Common myeloid progenitor, CD34-positive (primary cell): ENCODE measurements around the gene HOXD4.

ENCODE experiments used
- CTCF ChIA-PET: fragments of 350-600 bp; sonication (Branson Sonifier 250); formaldehyde crosslinking; loops from one replicate; lab custom pipeline; 2021; ENCODE audit warnings: antibody characterized with exemption; lab: Charles Lee
- POLR2A ChIA-PET: fragments of 350-600 bp; sonication (Branson Sonifier 250); formaldehyde crosslinking; loops from one replicate; lab custom pipeline; 2021; ENCODE audit warnings: antibody characterized with exemption; lab: Charles Lee
- DNase-seq, 3 donors: peaks; one replicate each; pipeline versions ENCODE4 v3.0.0 to v3.0.0-alpha.2; 2013
- H3K27ac ChIP-seq, 2 experiments: 1 replicate in 1 of 2; 2 replicates in 1 of 2; pipeline ENCODE4 v1.7.0; 2013; ENCODE audit warnings: inconsistent platforms in 2 of 2, low read length in 2 of 2, mild to moderate bottlenecking in 2 of 2, low read depth in 1 of 2, moderate library complexity in 1 of 2; ENCODE audit not compliant: severe bottlenecking in 2 of 2, insufficient read depth in 1 of 2, poor library complexity in 1 of 2
- H3K27me3 ChIP-seq, 5 experiments: replicated peaks in 2 of 5; 1 replicate in 3 of 5; 2 replicates in 2 of 5; pipeline versions ENCODE4 v1.6.1 to v1.7.0; 2013; ENCODE audit warnings: low read length in 4 of 5, mild to moderate bottlenecking in 2 of 5, moderate library complexity in 2 of 5, inconsistent platforms in 1 of 5; ENCODE audit not compliant: insufficient read depth in 5 of 5, control insufficient read depth in 4 of 5
- H3K36me3 ChIP-seq, 4 experiments: 1 replicate in 2 of 4; 2 replicates in 2 of 4; pipeline versions ENCODE4 v1.6.1 to v1.7.0; 2013; ENCODE audit warnings: low read length in 3 of 4, control low read depth in 1 of 4, mild to moderate bottlenecking in 1 of 4; ENCODE audit not compliant: control insufficient read depth in 4 of 4, insufficient read depth in 4 of 4
- H3K4me1 ChIP-seq, 4 experiments: 1 replicate in 3 of 4; 2 replicates in 1 of 4; pipeline versions ENCODE4 v1.6.1 to v1.7.1; 2013; ENCODE audit warnings: low read length in 3 of 4, mild to moderate bottlenecking in 3 of 4, control low read depth in 1 of 4, inconsistent platforms in 1 of 4, moderate library complexity in 1 of 4; ENCODE audit not compliant: control insufficient read depth in 4 of 4, insufficient read depth in 4 of 4; ENCODE audit errors: control extremely low read depth in 1 of 4
- H3K4me3 ChIP-seq, 7 experiments: 1 replicate in 4 of 7; 2 replicates in 3 of 7; pipeline versions ENCODE4 v1.5.1 to v1.7.0; 2013; ENCODE audit warnings: mild to moderate bottlenecking in 7 of 7, low read length in 6 of 7, moderate library complexity in 6 of 7, inconsistent platforms in 2 of 7, low read depth in 2 of 7, control low read depth in 1 of 7; ENCODE audit not compliant: insufficient read depth in 4 of 7, control insufficient read depth in 1 of 7; ENCODE audit errors: extremely low read depth in 1 of 7
- H3K9me3 ChIP-seq, 5 experiments: 1 replicate in 4 of 5; 2 replicates in 1 of 5; pipeline versions ENCODE4 v1.6.1 to v1.7.1; 2013; ENCODE audit warnings: low read length in 4 of 5, mild to moderate bottlenecking in 2 of 5, inconsistent platforms in 1 of 5, low read depth in 1 of 5, moderate library complexity in 1 of 5; ENCODE audit not compliant: control insufficient read depth in 4 of 5, insufficient read depth in 2 of 5; ENCODE audit errors: control extremely low read depth in 1 of 5
- WGBS: methylation state at CpG from one replicate; pipeline ENCODE4 v1.1.5; 2013; ENCODE audit not compliant: insufficient coverage; 5-methylcytosine and 5-hydroxymethylcytosine counted together

The HOXD4 gene

DNA sequence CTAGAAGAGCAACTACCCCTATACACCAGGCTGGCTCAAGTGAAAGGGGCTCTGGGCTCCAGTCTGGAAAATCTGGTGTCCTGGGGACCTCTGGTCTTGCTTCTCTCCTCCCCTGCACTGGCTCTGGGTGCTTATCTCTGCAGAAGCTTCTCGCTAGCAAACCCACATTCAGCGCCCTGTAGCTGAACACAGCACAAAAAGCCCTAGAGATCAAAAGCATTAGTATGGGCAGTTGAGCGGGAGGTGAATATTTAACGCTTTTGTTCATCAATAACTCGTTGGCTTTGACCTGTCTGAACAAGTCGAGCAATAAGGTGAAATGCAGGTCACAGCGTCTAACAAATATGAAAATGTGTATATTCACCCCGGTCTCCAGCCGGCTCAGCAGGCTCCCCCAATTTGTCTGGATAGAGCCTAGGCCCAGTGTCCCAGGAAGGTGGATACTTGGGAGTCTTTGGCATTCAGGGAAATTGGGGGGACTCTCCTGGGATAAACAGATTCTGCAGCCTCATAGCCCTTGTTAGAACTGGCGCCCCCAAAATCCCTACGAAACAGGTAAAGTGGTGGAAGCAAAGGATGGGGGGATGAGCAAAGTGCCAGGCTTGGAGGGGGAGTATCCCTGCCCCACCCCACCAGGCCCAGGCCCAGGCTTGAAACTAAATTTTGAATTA is 2.5 kb upstream of the HOXD4 start:
- H3K4me1 ChIP-seq = peaks cover 0 to 9% (median 1%) of the 10 kb centered on the region in 4 experiments
- ChIA-PET POLR2A (no interaction called here), CTCF (interaction anchor here (0.8 kb wide), 1 partner anchor 491 kb away, joined by 4 read pairs; no protein-coding TSS in a partner anchor)
- H3K36me3 ChIP-seq = no peaks in the 10 kb centered on the region
- H3K9me3 ChIP-seq = peaks cover 0 to 3% (median 0%) of the 10 kb centered on the region in 5 experiments
- peaks cover 17 to 97% (median 60%) of the 10 kb centered on the region in 5 experiments for H3K27me3 ChIP-seq
- 23% methylated on average over 9 of the region's 11 CpGs for WGBS
- H3K27ac ChIP-seq = no peak overlapping the region
- no peak overlapping the region for H3K4me3 ChIP-seq
- DNase-seq = no peak

- WGBS = 12% methylated on average over 17 of the region's 22 CpGs
- H3K27me3 ChIP-seq = peaks cover 18 to 100% (median 65%) of the 10 kb centered on the region in 5 experiments
- no peaks in the 10 kb centered on the region for H3K36me3 ChIP-seq
- H3K4me3 ChIP-seq = no peak overlapping the region
- ChIA-PET CTCF (no interaction called here), POLR2A (no interaction called here)
- no peak overlapping the region for H3K27ac ChIP-seq
- H3K4me1 ChIP-seq = peaks cover 0 to 9% (median 1%) of the 10 kb centered on the region in 4 experiments
- H3K9me3 ChIP-seq = peaks cover 0 to 3% (median 0%) of the 10 kb centered on the region in 5 experiments
- no peak for DNase-seq
Observed at GRCh38 chr2:176149481-176149938, 1.8 kb upstream of the HOXD4 start.

- Histone ChIP-seq H3K4me3 (no peak overlapping the region), H3K36me3 (no peaks in the 10 kb centered on the region), H3K4me1 (peaks cover 0 to 9% (median 1%) of the 10 kb centered on the region in 4 experiments), H3K9me3 (peaks cover 0 to 3% (median 0%) of the 10 kb centered on the region in 5 experiments), H3K27me3 (peaks cover 23 to 100% (median 66%) of the 10 kb centered on the region in 5 experiments), H3K27ac (no peak overlapping the region)
- 22% methylated on average over 19 of the region's 24 CpGs for WGBS
- CTCF ChIA-PET = interaction anchor here (1.2 to 1.8 kb wide), 3 partner anchors 11 to 23 kb away, joined by 3 to 5 read pairs (median 3); no protein-coding TSS in a partner anchor
- POLR2A ChIA-PET = no interaction called here
- DNase-seq = no peak
Observed at GRCh38 chr2:176149939-176150583, 1.3 kb upstream of the HOXD4 start.

GRCh38 chr2:176150584-176151441 is 537 bp upstream of the HOXD4 start:
- Histone ChIP-seq H3K27me3 (peaks cover 22 to 100% (median 67%) of the 10 kb centered on the region in 5 experiments), H3K4me1 (peaks cover 0 to 9% (median 1%) of the 10 kb centered on the region in 4 experiments), H3K9me3 (peaks cover 0 to 3% (median 0%) of the 10 kb centered on the region in 5 experiments), H3K36me3 (no peaks in the 10 kb centered on the region), H3K4me3 (no peak overlapping the region), H3K27ac (no peak overlapping the region)
- ChIA-PET CTCF (interaction anchor here (0.7 to 1.8 kb wide), 4 partner anchors 10 to 36 kb away, joined by 3 to 5 read pairs (median 3); no protein-coding TSS in a partner anchor), POLR2A (no interaction called here)
- WGBS = 41% methylated on average over 11 of the region's 14 CpGs
- DNase-seq = no peak

- ChIA-PET POLR2A (no interaction called here), CTCF (interaction anchor here (1.1 kb wide), 1 partner anchor 12 kb away, joined by 3 read pairs; no protein-coding TSS in a partner anchor)
- WGBS = 10% methylated on average over 45 of the region's 48 CpGs
- no peak overlapping the region for H3K4me3 ChIP-seq
- no peaks in the 10 kb centered on the region for H3K36me3 ChIP-seq
- no peak for DNase-seq
- H3K27me3 ChIP-seq = peaks cover 17 to 100% (median 64%) of the 10 kb centered on the region in 5 experiments
- H3K4me1 ChIP-seq = peaks cover 0 to 11% (median 4%) of the 10 kb centered on the region in 4 experiments
- H3K9me3 ChIP-seq = peaks cover 0 to 3% (median 0%) of the 10 kb centered on the region in 5 experiments
- H3K27ac ChIP-seq = no peak overlapping the region
Observed at GRCh38 chr2:176152350-176153181, 1.2 kb downstream of the HOXD4 start.
